Cardiac fibroblast (primary cell): ENCODE results near the gene FAIM2.

ENCODE experiments used
- DNase-seq, 2 donors: peaks; one replicate each; pipeline versions ENCODE4 v3.0.0 to v3.0.0-alpha.2; 2010; ENCODE audit warnings: low read depth in 2 of 2
- H3K4me3 ChIP-seq, 2 donors: replicated peaks in 1 of 2; 1 replicate in 1 of 2; 2 replicates in 1 of 2; pipeline ENCODE4 v1.5.1; 2011; ENCODE audit warnings: low read depth in 2 of 2, low read length in 2 of 2, mild to moderate bottlenecking in 2 of 2, moderate library complexity in 1 of 2
- TF ChIP-seq, protein P1 (sequence below): IDR thresholded peaks from one replicate; pipeline ENCODE4 v1.5.1; 2011; ENCODE audit warnings: low read depth, mild to moderate bottlenecking, low read length, inconsistent platforms

Gene FAIM2

DNA sequence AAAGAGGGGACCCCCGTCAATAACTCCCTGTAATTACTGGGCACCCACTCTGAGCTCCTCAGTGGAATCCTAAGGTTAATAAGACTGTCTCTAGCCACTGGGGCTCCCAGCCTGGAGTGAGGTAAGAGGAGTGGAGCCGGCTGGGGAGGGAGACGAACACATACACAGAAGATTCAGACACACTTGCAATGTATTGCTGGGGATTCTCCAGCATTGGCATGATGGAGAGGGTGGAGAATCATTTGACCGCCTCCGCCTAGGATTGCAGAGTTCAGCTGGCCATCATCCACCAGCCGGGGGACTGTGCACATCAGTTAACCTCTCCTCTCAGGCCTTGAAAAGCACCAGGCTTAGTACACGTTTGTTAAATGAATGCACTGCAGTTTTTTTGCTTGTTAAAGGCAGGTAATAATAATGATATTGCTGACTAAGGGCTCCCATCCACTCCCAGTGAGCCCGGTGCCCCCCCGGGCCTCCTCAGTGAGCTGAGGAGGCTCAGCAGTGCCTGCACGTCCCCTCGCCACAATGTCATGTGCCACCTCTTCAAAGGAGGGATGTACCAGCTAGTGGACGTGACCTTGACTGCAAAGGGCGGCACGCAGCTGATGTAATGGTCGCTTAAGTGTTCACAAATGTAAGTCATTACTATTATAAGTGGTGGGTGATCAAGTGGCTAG lies 20.3 kb upstream of the FAIM2 start:
- no peak for DNase-seq
- H3K4me3 ChIP-seq: no peak overlapping the region
- TF ChIP-seq, protein P1, sequence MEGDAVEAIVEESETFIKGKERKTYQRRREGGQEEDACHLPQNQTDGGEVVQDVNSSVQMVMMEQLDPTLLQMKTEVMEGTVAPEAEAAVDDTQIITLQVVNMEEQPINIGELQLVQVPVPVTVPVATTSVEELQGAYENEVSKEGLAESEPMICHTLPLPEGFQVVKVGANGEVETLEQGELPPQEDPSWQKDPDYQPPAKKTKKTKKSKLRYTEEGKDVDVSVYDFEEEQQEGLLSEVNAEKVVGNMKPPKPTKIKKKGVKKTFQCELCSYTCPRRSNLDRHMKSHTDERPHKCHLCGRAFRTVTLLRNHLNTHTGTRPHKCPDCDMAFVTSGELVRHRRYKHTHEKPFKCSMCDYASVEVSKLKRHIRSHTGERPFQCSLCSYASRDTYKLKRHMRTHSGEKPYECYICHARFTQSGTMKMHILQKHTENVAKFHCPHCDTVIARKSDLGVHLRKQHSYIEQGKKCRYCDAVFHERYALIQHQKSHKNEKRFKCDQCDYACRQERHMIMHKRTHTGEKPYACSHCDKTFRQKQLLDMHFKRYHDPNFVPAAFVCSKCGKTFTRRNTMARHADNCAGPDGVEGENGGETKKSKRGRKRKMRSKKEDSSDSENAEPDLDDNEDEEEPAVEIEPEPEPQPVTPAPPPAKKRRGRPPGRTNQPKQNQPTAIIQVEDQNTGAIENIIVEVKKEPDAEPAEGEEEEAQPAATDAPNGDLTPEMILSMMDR: no peak

DNA sequence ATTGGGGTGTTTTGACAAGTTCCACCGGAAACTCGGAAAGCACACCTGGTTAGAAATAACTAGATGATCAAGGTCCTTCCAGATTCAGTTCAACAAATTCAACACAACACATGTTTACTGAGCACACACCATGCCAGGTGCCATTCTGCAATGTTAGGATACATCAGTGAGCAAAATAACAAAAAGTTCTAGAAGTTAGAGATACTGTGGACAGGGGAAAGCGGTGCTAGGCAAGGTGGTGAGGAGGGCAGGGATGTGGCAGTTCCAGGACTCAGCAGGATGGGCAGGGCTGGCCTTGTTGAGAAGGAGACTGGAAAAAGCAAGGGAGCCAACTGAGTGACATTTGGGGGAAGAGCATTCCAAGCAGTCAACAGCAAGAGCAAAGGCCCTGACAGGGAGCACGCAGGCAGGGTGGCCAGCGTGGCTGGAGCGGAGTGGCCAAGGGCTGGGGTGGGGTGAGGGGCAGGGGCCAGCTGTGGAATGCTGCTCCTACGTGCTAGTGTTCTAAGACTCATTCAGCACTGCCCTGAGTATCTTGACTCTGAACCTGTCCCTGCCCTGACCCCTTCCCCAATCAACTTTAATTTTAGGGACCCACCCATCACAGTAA lies 19.4 kb upstream of the FAIM2 start:
- no peak for DNase-seq
- no peak overlapping the region for H3K4me3 ChIP-seq
- TF ChIP-seq, protein P1: no peak

DNA sequence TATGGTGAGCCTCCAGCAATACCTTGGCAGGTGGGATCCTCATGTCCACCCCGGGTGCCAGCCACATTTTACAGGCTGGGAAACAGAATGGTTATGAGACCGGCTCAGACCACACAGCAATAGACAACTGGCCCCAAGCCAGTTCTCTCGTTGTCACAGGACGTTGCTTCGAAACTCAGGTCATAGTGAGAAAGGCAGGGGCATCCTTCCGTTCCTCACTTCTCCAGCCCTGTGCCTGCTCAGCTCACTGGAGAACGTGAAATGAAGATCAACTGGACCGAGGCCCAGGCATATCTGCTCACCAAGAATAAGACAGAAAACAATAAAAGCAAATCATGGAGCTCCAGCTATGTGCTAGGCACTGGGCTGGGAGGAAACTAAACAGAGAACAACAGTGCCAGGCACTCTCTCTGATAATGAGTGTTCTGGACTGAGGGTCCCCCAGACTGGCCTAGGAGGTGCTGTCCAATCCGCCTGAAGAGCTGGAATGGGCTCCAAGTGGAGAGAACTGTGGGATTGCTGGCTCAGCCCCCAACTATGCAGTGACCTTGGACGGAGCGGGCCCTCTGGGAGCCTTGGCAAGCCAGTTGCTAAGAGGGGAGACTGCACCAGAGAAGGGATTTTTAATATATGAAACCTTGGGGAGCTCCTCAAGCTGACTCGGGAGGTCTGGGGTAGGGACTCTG lies 18.8 kb upstream of the FAIM2 start:
- no peak overlapping the region for H3K4me3 ChIP-seq
- TF ChIP-seq, protein P1: no peak
- DNase-seq: no peak

DNA sequence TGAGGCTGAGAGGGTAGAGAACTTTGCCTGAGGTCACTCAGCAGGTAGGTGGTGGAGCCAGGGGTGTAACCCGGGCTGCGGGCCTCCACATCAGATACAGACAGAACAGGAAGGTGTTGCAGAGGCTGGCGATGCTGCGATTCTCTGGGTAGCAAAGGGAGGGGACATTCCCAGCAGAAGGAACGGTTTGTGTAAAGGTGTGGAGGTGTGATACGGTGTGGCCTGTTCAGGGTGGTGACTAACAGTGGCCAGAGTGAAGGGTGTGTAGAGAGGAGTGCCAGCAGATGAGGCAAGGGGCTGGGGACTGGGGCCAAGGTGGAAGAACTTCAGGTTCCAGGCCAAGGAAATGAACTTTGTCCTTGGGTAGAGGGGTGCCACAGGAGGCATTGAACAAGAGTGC lies 18.2 kb upstream of the FAIM2 start:
- TF ChIP-seq, protein P1: no peak
- H3K4me3 ChIP-seq: no peak overlapping the region
- DNase-seq: no peak

DNA sequence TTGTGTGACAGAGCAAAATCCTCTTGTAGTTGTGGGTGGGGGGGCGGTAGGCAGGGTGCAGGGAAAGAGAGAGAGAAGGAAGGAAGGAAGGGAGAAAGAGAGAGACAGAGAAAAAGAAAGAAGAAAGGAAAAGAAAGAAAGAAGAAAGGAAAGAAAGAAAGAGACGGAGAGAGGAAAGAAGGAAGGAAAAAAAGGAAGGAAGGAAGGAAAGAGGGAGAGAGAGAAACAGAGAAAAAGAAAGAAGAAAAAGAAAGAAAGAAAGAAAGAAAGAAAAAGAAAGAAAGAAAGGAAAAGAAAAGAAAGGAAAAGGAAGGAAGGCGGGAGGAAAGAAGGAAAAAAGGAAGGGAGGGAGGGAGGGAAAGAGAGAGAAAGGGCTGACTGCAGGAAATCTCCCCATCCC lies 17.6 kb upstream of the FAIM2 start:
- DNase-seq: no peak
- H3K4me3 ChIP-seq: no peak overlapping the region
- TF ChIP-seq, protein P1: no peak

DNA sequence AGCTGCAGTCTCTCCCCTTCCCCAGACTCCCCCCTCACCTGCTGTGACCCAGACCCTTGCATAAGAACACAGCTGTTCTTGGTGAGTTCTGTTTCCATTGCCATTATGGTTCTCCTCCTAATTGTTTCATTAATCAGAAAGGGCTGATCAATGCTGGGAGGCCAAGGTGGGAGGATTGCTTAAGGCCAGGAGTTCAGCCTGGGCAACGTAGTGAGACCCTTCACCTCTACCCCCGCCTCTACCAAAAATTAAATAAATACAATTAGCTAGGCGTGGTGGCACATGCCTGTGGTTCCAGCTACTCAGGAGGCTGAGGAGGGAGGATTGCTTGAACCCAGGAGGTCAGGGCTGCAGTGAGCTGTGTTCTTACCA lies 17.2 kb upstream of the FAIM2 start:
- H3K4me3 ChIP-seq: no peak overlapping the region
- no peak for DNase-seq
- TF ChIP-seq, protein P1: no peak
